Naive thymus-derived CD8-positive, alpha-beta T cell (primary cell): Measurements from ENCODE around the gene C1QBP. TPM values are rescaled to one million over a fixed set of nuclear protein-coding genes. Genes with fewer than 3 reads are reported as not detected.

ENCODE experiments used
- ATAC-seq, 2 donors: fragments of 150-1000 bp; cut with Tn5 transposase in 1 of 2; sonication (Bioruptor Pico), chemical (Tn5 transposase) in 1 of 2; 1 replicate in 1 of 2; 2 replicates in 1 of 2; pipeline ENCODE4 v1.10.0; 2021; ENCODE audit warnings: mild to moderate bottlenecking in 2 of 2, moderate library complexity in 2 of 2
- POLR2A ChIA-PET: fragments of 350-600 bp; sonication (Branson Sonifier 250); formaldehyde crosslinking; loops from one replicate; lab custom pipeline; 2021; ENCODE audit warnings: antibody characterized with exemption; lab: Charles Lee
- DNase-seq, 10 donors: peaks; one replicate each; pipeline versions ENCODE4 v3.0.0 to v3.0.0-alpha.2; 2020 to 2022
- H3K27ac Mint-ChIP-seq, 10 donors: one replicate each; pipeline ENCODE4 v1.8.0; 2020 to 2022; ENCODE audit warnings: mild to moderate bottlenecking in 10 of 10, mixed read lengths in 10 of 10, moderate library complexity in 4 of 10, inconsistent platforms in 1 of 10
- H3K27me3 Mint-ChIP-seq, 5 donors: one replicate each; pipeline ENCODE4 v1.8.0; 2021 to 2022; ENCODE audit warnings: mixed read lengths in 5 of 5
- H3K36me3 Mint-ChIP-seq, 3 donors: one replicate each; pipeline ENCODE4 v1.8.0; 2020 to 2022; ENCODE audit warnings: mixed read lengths in 3 of 3, mild to moderate bottlenecking in 2 of 3, inconsistent platforms in 1 of 3
- H3K4me1 Mint-ChIP-seq, 4 donors: one replicate each; pipeline ENCODE4 v1.8.0; 2021 to 2022; ENCODE audit warnings: mixed read lengths in 4 of 4
- H3K4me3 Mint-ChIP-seq, 10 donors: one replicate each; pipeline ENCODE4 v1.8.0; 2020 to 2022; ENCODE audit warnings: mild to moderate bottlenecking in 10 of 10, mixed read lengths in 10 of 10, moderate library complexity in 6 of 10, inconsistent platforms in 1 of 10
- H3K9me3 Mint-ChIP-seq, 9 donors: one replicate each; pipeline ENCODE4 v1.8.0; 2020 to 2022; ENCODE audit warnings: mixed read lengths in 9 of 9, mild to moderate bottlenecking in 3 of 9, inconsistent platforms in 1 of 9, moderate library complexity in 1 of 9
- polyA plus RNA-seq, 3 donors: library from polyadenylated mRNA; unstranded; fragments of 300-500 nt; fragmentation: Illumina TruSeq; gene quantifications; one replicate each; pipeline ENCODE4 v1.2.3, GENCODE V29; 2021
- total RNA-seq, 8 experiments: library from RNA in 2 of 8; stranded (reverse) in 2 of 8; gene quantifications; one replicate each; pipeline ENCODE4 v1.2.3 and lab custom pipeline; 2021 to 2026

Gene C1QBP
- 10 to 100 TPM; 89.9 to 98.3 TPM for total RNA-seq
- polyA plus RNA-seq: 100 to 1,000 TPM; 276 to 308 (median 304) TPM
- total RNA-seq (lab: John Stamatoyannopoulos, UW): 63.1 to 412 (median 80.9) reads per million in 6 experiments

GRCh38 chr17:5438716-5439445, at the start of gene C1QBP:
Gene C1QBP (minus strand): TSS chr17:5439155. CDS start chr17:5439073, 82 bp downstream.
- POLR2A ChIA-PET: interaction anchor here (0.6 to 3.0 kb wide), 13 partner anchors 9 to 247 kb away, joined by 3 to 19 read pairs (median 4); partner anchors contain the start of genes DERL2, DHX33, MIS12 and NUP88
- peaks cover 0 to 54% (median 9%) of the 10 kb centered on the region in 3 donors for H3K36me3 Mint-ChIP-seq
- no peaks in the 10 kb centered on the region for H3K27me3 Mint-ChIP-seq
- peak; percentile 85 to 94 (median 91) for DNase-seq
- H3K27ac Mint-ChIP-seq: peak within 1 kb of the TSS; percentile 84 to 99 (median 97)
- peak within 1 kb of the TSS; percentile 77 to 95 (median 90) for H3K4me3 Mint-ChIP-seq
- H3K4me1 Mint-ChIP-seq: peaks cover 9 to 38% (median 34%) of the 10 kb centered on the region in 4 donors
- peak; percentile 85 to 88 for ATAC-seq
- H3K9me3 Mint-ChIP-seq: no peaks in the 10 kb centered on the region

- Mint-ChIP-seq H3K4me3 (peak overlapping the region in 2 of 10 donors; percentile 68 to 69), H3K27ac (peak overlapping the region in 7 of 10 donors; percentile 56 to 98 (median 81)), H3K36me3 (peaks cover 6 to 44% (median 6%) of the 10 kb centered on the region in 3 donors), H3K4me1 (peaks cover 15 to 51% (median 49%) of the 10 kb centered on the region in 4 donors), H3K9me3 (no peaks in the 10 kb centered on the region), H3K27me3 (no peaks in the 10 kb centered on the region)
- POLR2A ChIA-PET: interaction anchor here (5.7 kb wide), 1 partner anchor 10 kb away, joined by 63 read pairs; a partner anchor contains a TSS
- DNase-seq (no peak), ATAC-seq (no peak)
Measured at GRCh38 chr17:5488752-5489151, 49.8 kb upstream of the C1QBP start.

GRCh38 chr17:5486206-5487124, 47.5 kb upstream of the C1QBP start, which contains the start of gene MIS12:
Gene MIS12 (plus strand): TSS chr17:5486566. CDS start chr17:5488863, 2,297 bp downstream.
- peak; percentile 92 to 99 (median 98) for DNase-seq
- Mint-ChIP-seq H3K9me3 (no peaks in the 10 kb centered on the region), H3K27me3 (no peaks in the 10 kb centered on the region), H3K27ac (peak within 1 kb of the TSS; percentile 96 to 100 (median 98)), H3K4me3 (peak within 1 kb of the TSS; percentile 93 to 97 (median 96)), H3K4me1 (peaks cover 19 to 63% (median 61%) of the 10 kb centered on the region in 4 donors), H3K36me3 (peaks cover 6 to 67% (median 14%) of the 10 kb centered on the region in 3 donors)
- peak; percentile 92 to 93 for ATAC-seq
- POLR2A ChIA-PET: interaction anchor here (0.5 to 5.7 kb wide), 15 partner anchors 9 to 1850 kb away, joined by 3 to 63 read pairs (median 5); partner anchors contain the start of genes C1QBP, CTNS, DHX33 and NLRP1

- Mint-ChIP-seq H3K27me3 (no peaks in the 10 kb centered on the region), H3K9me3 (no peaks in the 10 kb centered on the region), H3K4me1 (peaks cover 21 to 68% (median 66%) of the 10 kb centered on the region in 4 donors), H3K4me3 (peak within 1 kb of the TSS; percentile 93 to 97 (median 96)), H3K27ac (peak within 1 kb of the TSS; percentile 96 to 100 (median 98)), H3K36me3 (peaks cover 6 to 71% (median 14%) of the 10 kb centered on the region in 3 donors)
- ATAC-seq: peak; percentile 3
- no peak for DNase-seq
- POLR2A ChIA-PET: interaction anchor here (0.5 to 5.7 kb wide), 14 partner anchors 10 to 1849 kb away, joined by 3 to 63 read pairs (median 5); partner anchors contain the start of genes C1QBP, CTNS, DHX33 and NLRP1
Measured at GRCh38 chr17:5485270-5486205, 46.6 kb upstream of the C1QBP start, which contains the start of gene DERL2. Gene DERL2 (minus strand): TSS chr17:5486178. CDS start chr17:5486161, 17 bp downstream.

GRCh38 chr17:5481451-5481850, 42.5 kb upstream of the C1QBP start:
- POLR2A ChIA-PET: no interaction called here

GRCh38 chr17:5480962-5481361, 42.0 kb upstream of the C1QBP start:
- Mint-ChIP-seq H3K27me3 (no peaks in the 10 kb centered on the region), H3K4me1 (peaks cover 12 to 61% (median 46%) of the 10 kb centered on the region in 4 donors), H3K9me3 (no peaks in the 10 kb centered on the region), H3K36me3 (peaks cover 0 to 86% (median 26%) of the 10 kb centered on the region in 3 donors), H3K4me3 (no peak overlapping the region), H3K27ac (peak overlapping the region in 1 of 10 donors; percentile 73)
- no peak for DNase-seq
- POLR2A ChIA-PET: interaction anchor here (0.9 kb wide), 1 partner anchor 12 kb away, joined by 3 read pairs; the partner anchor contains the start of gene DHX33
- no peak for ATAC-seq

More at GRCh38 chr17:5481451-5481850, 42.5 kb upstream of the C1QBP start:
- H3K27me3 Mint-ChIP-seq: no peaks in the 10 kb centered on the region
- H3K36me3 Mint-ChIP-seq: peaks cover 0 to 82% (median 26%) of the 10 kb centered on the region in 3 donors
- H3K4me3 Mint-ChIP-seq: no peak overlapping the region
- H3K27ac Mint-ChIP-seq: no peak overlapping the region
- peaks cover 12 to 61% (median 49%) of the 10 kb centered on the region in 4 donors for H3K4me1 Mint-ChIP-seq
- DNase-seq: no peak
- no peaks in the 10 kb centered on the region for H3K9me3 Mint-ChIP-seq
- no peak for ATAC-seq

GRCh38 chr17:5478992-5479391, 40.0 kb upstream of the C1QBP start:
- Mint-ChIP-seq H3K4me1 (peaks cover 10 to 42% (median 29%) of the 10 kb centered on the region in 4 donors), H3K36me3 (peaks cover 0 to 97% (median 28%) of the 10 kb centered on the region in 3 donors), H3K27me3 (no peaks in the 10 kb centered on the region), H3K9me3 (no peaks in the 10 kb centered on the region), H3K27ac (no peak overlapping the region), H3K4me3 (no peak overlapping the region)
- POLR2A ChIA-PET: no interaction called here
- DNase-seq (no peak), ATAC-seq (no peak)

GRCh38 chr17:5473906-5474305, 35.0 kb upstream of the C1QBP start:
- POLR2A ChIA-PET: no interaction called here
- Mint-ChIP-seq H3K9me3 (no peaks in the 10 kb centered on the region), H3K36me3 (peaks cover 0 to 70% (median 16%) of the 10 kb centered on the region in 3 donors), H3K27me3 (no peaks in the 10 kb centered on the region), H3K4me1 (peaks cover 4 to 25% (median 14%) of the 10 kb centered on the region in 4 donors), H3K27ac (peak overlapping the region in 2 of 10 donors; percentile 24 to 25), H3K4me3 (no peak overlapping the region)
- ATAC-seq (no peak), DNase-seq (no peak)

GRCh38 chr17:5472511-5472910, 33.6 kb upstream of the C1QBP start:
- H3K4me3 Mint-ChIP-seq: no peak overlapping the region
- peaks cover 0 to 57% (median 5%) of the 10 kb centered on the region in 3 donors for H3K36me3 Mint-ChIP-seq
- H3K9me3 Mint-ChIP-seq: no peaks in the 10 kb centered on the region
- POLR2A ChIA-PET: no interaction called here
- no peak for ATAC-seq
- H3K27ac Mint-ChIP-seq: peak overlapping the region in 1 of 10 donors; percentile 11
- H3K27me3 Mint-ChIP-seq: no peaks in the 10 kb centered on the region
- peaks cover 8 to 25% (median 21%) of the 10 kb centered on the region in 4 donors for H3K4me1 Mint-ChIP-seq
- no peak for DNase-seq

GRCh38 chr17:5468075-5468473, 29.1 kb upstream of the C1QBP start:
- Mint-ChIP-seq H3K9me3 (no peaks in the 10 kb centered on the region), H3K4me3 (peak overlapping the region; percentile 72 to 91 (median 84)), H3K36me3 (peaks cover 0 to 22% (median 0%) of the 10 kb centered on the region in 3 donors), H3K4me1 (peaks cover 26 to 43% (median 39%) of the 10 kb centered on the region in 4 donors), H3K27me3 (no peaks in the 10 kb centered on the region), H3K27ac (peak overlapping the region; percentile 3 to 85 (median 54))
- POLR2A ChIA-PET: interaction anchor here (0.6 to 2.1 kb wide), 5 partner anchors 18 to 1325 kb away, joined by 3 to 41 read pairs (median 8); partner anchors contain the start of genes C1QBP, CYB5D2, DERL2 and MIS12
- DNase-seq (peak in 4 of 10 donors; percentile 11 to 18 (median 15)), ATAC-seq (peak; percentile 45 to 46)
